Stimulated activated CD8-positive, alpha-beta memory T cell treated with anti-CD3 and anti-CD28 coated beads, Interleukin-4, amount 100 ng/mL, for 24 hours (primary cell): ENCODE data around the gene DZIP1.

Experiments
- DNase-seq: peaks from one replicate; pipeline ENCODE4 v3.0.0-alpha.2; 2020; ENCODE audit warnings: low read depth

The DZIP1 gene

GRCh38 chr13:95547531-95548167, 96.9 kb downstream of the DZIP1 start:
- no peak for DNase-seq

GRCh38 chr13:95546919-95547318, 97.6 kb downstream of the DZIP1 start:
- no peak for DNase-seq

DNA sequence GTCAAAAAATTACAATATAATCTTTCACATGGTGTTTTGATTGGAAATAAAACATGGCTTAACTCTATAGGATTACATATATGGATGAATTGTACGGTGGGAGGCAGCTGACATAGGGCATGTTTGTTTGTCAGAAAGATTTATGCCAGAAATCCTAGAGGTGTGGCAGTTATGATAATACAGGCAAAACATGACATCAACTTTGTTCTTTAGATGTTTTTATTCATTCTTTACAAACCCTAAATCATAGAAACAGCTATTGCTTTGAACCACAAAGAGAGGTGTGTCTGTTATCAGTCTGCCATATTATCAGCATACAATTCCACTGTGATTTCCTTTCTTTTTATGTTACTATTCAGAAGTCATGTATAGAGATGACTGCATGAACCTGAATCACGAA, 100.2 kb downstream of the DZIP1 start:
- no peak for DNase-seq

- no peak for DNase-seq
These were observed 102.5 kb downstream of the DZIP1 start for GRCh38 chr13:95541911-95542474.

DNA sequence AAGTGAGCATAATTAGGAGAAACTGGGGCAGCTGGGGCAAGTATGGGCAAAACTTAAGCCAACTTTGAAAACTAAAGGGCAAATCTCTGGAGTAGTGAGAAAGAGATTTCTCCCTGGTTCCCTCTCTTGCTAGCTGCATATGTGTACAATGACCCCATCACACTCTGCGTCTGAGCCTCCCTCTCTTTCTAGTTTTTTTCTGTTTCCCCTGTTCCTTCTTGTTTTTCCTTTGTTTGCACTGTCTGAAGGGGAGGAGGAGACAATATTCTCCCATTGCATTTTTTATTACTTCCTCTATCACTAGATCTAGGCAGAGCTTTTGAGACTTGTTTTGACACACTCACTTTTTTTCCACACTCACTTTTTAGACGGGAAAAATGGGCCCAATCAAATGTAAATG, 103.2 kb downstream of the DZIP1 start:
- DNase-seq = no peak

DNA sequence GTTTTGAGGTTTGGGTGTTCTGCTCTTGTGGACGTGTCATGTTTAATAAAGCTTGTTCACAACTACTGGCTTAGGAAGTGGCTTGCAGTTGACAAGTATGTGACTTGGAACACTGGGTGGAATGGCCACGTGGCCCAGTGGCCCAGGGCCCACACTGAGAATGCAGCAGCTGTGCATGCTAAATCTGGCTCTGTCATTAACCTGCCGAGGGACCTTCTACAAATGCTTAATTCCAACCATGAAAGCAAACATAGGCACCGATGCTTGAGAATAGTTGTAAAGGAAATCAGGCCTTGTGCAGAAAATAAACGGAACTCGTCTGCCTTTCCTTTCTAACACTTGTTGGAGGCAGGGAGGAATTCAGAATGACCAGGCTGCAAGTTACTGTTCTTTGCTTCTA, 103.6 kb downstream of the DZIP1 start:
- DNase-seq = no peak

- DNase-seq = no peak
These were observed 107.8 kb downstream of the DZIP1 start for GRCh38 chr13:95536632-95537241.

GRCh38 chr13:95535243-95535642, 109.3 kb downstream of the DZIP1 start:
- DNase-seq = no peak

- DNase-seq = no peak
These were observed 110.9 kb downstream of the DZIP1 start for GRCh38 chr13:95533545-95534160.

GRCh38 chr13:95530178-95530577, 114.3 kb downstream of the DZIP1 start:
- no peak for DNase-seq
